Stimulated activated naive B cell treated with anti-CD40 and anti-IgM and Interleukin-4, amounts not matched to agents 10 μg/mL and 1 μg/mL and 100 μg/mL, for 72 hours (primary cell): Measurements from ENCODE around the gene FCHO1.
"Not testable (repeated sequence)": the region's sequence is repeated elsewhere in the genome, so short reads cannot be mapped to it uniquely, and the experiment has no call there.

Experiments
- ATAC-seq, 2 donors: fragments of 150-1000 bp; cut with Tn5 transposase; replicated peaks; 2 replicates each; pipeline ENCODE4 v1.10.0; 2021; ENCODE audit warnings: moderate library complexity in 1 of 2
- DNase-seq: peaks from one replicate; pipeline ENCODE4 v3.0.0; 2021
- H3K27ac Mint-ChIP-seq: one replicate; pipeline ENCODE4 v1.8.0; 2022; ENCODE audit warnings: mild to moderate bottlenecking, mixed read lengths
- H3K27me3 Mint-ChIP-seq, 2 donors: one replicate each; pipeline ENCODE4 v1.8.0; 2022; ENCODE audit warnings: mixed read lengths in 2 of 2
- H3K36me3 Mint-ChIP-seq, 2 donors: one replicate each; pipeline ENCODE4 v1.8.0; 2022; ENCODE audit warnings: mixed read lengths in 2 of 2, mild to moderate bottlenecking in 1 of 2
- H3K4me1 Mint-ChIP-seq, 2 donors: one replicate each; pipeline ENCODE4 v1.8.0; 2022; ENCODE audit warnings: mixed read lengths in 2 of 2, mild to moderate bottlenecking in 1 of 2
- H3K4me3 Mint-ChIP-seq, 2 donors: one replicate each; pipeline ENCODE4 v1.8.0; 2022; ENCODE audit warnings: mild to moderate bottlenecking in 2 of 2, mixed read lengths in 2 of 2, moderate library complexity in 1 of 2
- H3K9me3 Mint-ChIP-seq, 2 donors: one replicate each; pipeline ENCODE4 v1.8.0; 2022; ENCODE audit warnings: mixed read lengths in 2 of 2, mild to moderate bottlenecking in 1 of 2

The FCHO1 gene

GRCh38 chr19:17780781-17781180, 29.5 kb downstream of the FCHO1 start:
- DNase-seq (no peak), ATAC-seq (no peak)
- peak overlapping the region; percentile 65 for H3K27ac Mint-ChIP-seq
- no peak overlapping the region for H3K4me3 Mint-ChIP-seq
- H3K9me3 Mint-ChIP-seq: peaks cover 0 to 3% of the 10 kb centered on the region in 2 donors
- H3K4me1 Mint-ChIP-seq: peaks cover 40 to 53% of the 10 kb centered on the region in 2 donors
- peaks cover 53 to 66% of the 10 kb centered on the region in 2 donors for H3K36me3 Mint-ChIP-seq
- no peaks in the 10 kb centered on the region for H3K27me3 Mint-ChIP-seq

GRCh38 chr19:17783721-17784120, 32.4 kb downstream of the FCHO1 start:
- H3K4me3 Mint-ChIP-seq, ATAC-seq, H3K27ac Mint-ChIP-seq, DNase-seq, H3K27me3 Mint-ChIP-seq, H3K9me3 Mint-ChIP-seq: not testable (repeated sequence)
- Mint-ChIP-seq H3K4me1 (peaks cover 21 to 23% of the 10 kb centered on the region in 2 donors), H3K36me3 (peaks cover 60 to 64% of the 10 kb centered on the region in 2 donors)

DNA sequence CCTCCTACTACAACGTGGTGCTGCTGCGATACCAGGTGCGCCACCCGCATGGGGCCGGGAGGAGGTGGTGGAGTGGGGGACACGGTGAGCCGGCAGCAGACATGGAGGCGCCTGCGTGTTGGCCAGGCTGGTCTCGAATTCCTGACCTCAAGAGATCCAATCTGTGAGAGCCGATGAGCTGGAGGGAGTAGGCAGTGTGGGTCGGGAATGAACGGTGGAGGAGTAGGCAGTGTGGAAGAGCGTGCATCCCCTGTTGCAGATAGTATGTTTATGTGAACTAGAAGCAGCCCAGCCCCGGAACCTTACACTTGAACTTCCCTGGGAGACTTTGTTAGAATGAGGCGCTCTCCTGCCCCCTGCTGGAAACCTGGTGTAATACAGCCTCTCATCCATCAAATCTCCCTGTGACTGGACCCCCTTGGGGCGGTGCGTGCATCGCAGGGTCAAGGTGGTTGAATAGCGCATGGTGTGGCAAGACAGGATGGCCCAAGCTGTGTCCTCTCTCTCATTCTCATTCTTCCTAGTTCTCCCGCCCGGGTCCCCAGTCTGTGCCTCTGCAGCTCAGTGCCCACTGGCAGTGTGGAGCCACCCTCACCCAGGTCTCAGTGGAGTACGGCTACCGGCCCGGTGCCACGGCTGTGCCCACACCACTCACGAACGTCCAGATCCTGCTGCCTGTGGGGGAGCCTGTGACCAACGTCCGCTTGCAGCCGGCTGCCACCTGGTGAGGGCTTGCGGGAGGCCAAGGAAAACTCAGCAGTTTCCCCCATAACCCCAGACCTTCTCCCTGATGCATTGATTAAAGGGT, 33.1 kb downstream of the FCHO1 start:
- H3K4me1 Mint-ChIP-seq: peaks cover 17% of the 10 kb centered on the region in 2 donors
- DNase-seq: peak; percentile 57
- peaks cover 62 to 64% of the 10 kb centered on the region in 2 donors for H3K36me3 Mint-ChIP-seq
- H3K9me3 Mint-ChIP-seq: peaks cover 0 to 3% of the 10 kb centered on the region in 2 donors
- peak; percentile 72 to 77 for ATAC-seq
- no peak overlapping the region for H3K27ac Mint-ChIP-seq
- H3K27me3 Mint-ChIP-seq: no peaks in the 10 kb centered on the region
- no peak overlapping the region for H3K4me3 Mint-ChIP-seq

DNA sequence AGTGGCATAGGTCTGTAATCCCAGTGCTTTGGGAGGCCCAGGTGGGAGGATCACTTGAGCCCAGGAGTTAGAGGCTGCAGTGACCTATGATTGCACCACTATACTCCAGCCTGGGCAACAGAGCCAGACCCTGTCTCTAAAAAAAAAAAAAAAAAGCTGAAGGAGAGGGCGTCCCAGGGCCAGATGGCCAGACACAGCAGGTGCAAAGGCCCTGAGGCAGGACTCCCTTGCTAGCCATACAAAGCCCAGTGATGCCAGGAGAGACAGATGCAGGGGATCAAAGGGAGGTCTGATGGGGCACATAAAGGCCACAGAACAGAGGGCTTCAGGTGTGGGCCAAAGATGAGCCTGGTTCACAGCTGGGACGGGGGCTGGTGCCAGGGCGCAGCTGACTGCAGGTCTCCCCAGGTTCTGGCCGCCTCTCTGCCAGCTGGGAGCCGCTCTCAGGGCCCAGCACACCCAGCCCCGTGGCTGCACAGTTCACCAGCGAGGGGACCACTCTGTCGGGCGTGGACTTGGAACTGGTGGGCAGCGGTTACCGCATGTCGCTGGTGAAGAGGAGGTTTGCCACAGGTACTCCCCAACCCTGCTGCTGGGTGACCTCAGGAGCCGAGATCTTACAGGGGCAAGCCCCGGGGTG, 36.1 kb downstream of the FCHO1 start:
- Mint-ChIP-seq H3K36me3 (peaks cover 41 to 47% of the 10 kb centered on the region in 2 donors), H3K4me3 (no peak overlapping the region), H3K27ac (peak overlapping the region; percentile 9), H3K9me3 (peaks cover 0 to 1% of the 10 kb centered on the region in 2 donors), H3K4me1 (peaks cover 19 to 20% of the 10 kb centered on the region in 2 donors), H3K27me3 (no peaks in the 10 kb centered on the region)
- no peak for ATAC-seq
- DNase-seq: no peak

GRCh38 chr19:17788632-17789031, 37.4 kb downstream of the FCHO1 start:
- Mint-ChIP-seq H3K4me1 (peaks cover 19 to 20% of the 10 kb centered on the region in 2 donors), H3K9me3 (no peaks in the 10 kb centered on the region), H3K27ac (no peak overlapping the region), H3K27me3 (peaks cover 1 to 3% of the 10 kb centered on the region in 2 donors), H3K4me3 (no peak overlapping the region), H3K36me3 (peaks cover 34 to 43% of the 10 kb centered on the region in 2 donors)
- ATAC-seq (no peak), DNase-seq (no peak)

- Mint-ChIP-seq H3K27me3 (peaks cover 17 to 19% of the 10 kb centered on the region in 2 donors), H3K9me3 (no peaks in the 10 kb centered on the region), H3K4me3 (no peak overlapping the region), H3K27ac (no peak overlapping the region), H3K36me3 (peaks cover 27 to 31% of the 10 kb centered on the region in 2 donors), H3K4me1 (peaks cover 16 to 19% of the 10 kb centered on the region in 2 donors)
- peak; percentile 19 for ATAC-seq
- DNase-seq: no peak
Observed at GRCh38 chr19:17790059-17790780, 38.9 kb downstream of the FCHO1 start.

GRCh38 chr19:17794412-17794730, 43.1 kb downstream of the FCHO1 start:
- peaks cover 13 to 33% of the 10 kb centered on the region in 2 donors for H3K4me1 Mint-ChIP-seq
- peak overlapping the region; percentile 50 to 57 for H3K4me3 Mint-ChIP-seq
- ATAC-seq (no peak), DNase-seq (no peak)
- H3K27me3 Mint-ChIP-seq: peaks cover 17 to 44% of the 10 kb centered on the region in 2 donors
- peak overlapping the region; percentile 51 for H3K27ac Mint-ChIP-seq
- H3K36me3 Mint-ChIP-seq: peaks cover 1 to 5% of the 10 kb centered on the region in 2 donors
- no peaks in the 10 kb centered on the region for H3K9me3 Mint-ChIP-seq

- Mint-ChIP-seq H3K9me3 (no peaks in the 10 kb centered on the region), H3K4me1 (peaks cover 12 to 33% of the 10 kb centered on the region in 2 donors), H3K4me3 (peak within 1 kb of the TSS; percentile 50 to 57), H3K27ac (peak within 1 kb of the TSS; percentile 51), H3K36me3 (peaks cover 0 to 4% of the 10 kb centered on the region in 2 donors), H3K27me3 (peaks cover 17 to 44% of the 10 kb centered on the region in 2 donors)
- DNase-seq (no peak), ATAC-seq (peak in 1 of 2 donors; percentile 21)
Observed at GRCh38 chr19:17794731-17795494, 43.6 kb downstream of the FCHO1 start, which contains the start of gene B3GNT3. Gene B3GNT3 (plus strand): TSS chr19:17795138. CDS start chr19:17807808, 12,670 bp downstream.

GRCh38 chr19:17795495-17795856, 44.2 kb downstream of the FCHO1 start:
- DNase-seq (no peak), ATAC-seq (no peak)
- no peaks in the 10 kb centered on the region for H3K9me3 Mint-ChIP-seq
- no peak overlapping the region for H3K27ac Mint-ChIP-seq
- peaks cover 11 to 33% of the 10 kb centered on the region in 2 donors for H3K4me1 Mint-ChIP-seq
- no peaks in the 10 kb centered on the region for H3K36me3 Mint-ChIP-seq
- no peak overlapping the region for H3K4me3 Mint-ChIP-seq
- H3K27me3 Mint-ChIP-seq: peaks cover 17 to 44% of the 10 kb centered on the region in 2 donors

GRCh38 chr19:17796013-17796837, 44.9 kb downstream of the FCHO1 start:
- Mint-ChIP-seq H3K9me3 (no peaks in the 10 kb centered on the region), H3K27me3 (peaks cover 17 to 44% of the 10 kb centered on the region in 2 donors), H3K4me3 (no peak overlapping the region), H3K36me3 (no peaks in the 10 kb centered on the region), H3K4me1 (peaks cover 10 to 31% of the 10 kb centered on the region in 2 donors), H3K27ac (no peak overlapping the region)
- ATAC-seq: no peak
- DNase-seq: no peak

DNA sequence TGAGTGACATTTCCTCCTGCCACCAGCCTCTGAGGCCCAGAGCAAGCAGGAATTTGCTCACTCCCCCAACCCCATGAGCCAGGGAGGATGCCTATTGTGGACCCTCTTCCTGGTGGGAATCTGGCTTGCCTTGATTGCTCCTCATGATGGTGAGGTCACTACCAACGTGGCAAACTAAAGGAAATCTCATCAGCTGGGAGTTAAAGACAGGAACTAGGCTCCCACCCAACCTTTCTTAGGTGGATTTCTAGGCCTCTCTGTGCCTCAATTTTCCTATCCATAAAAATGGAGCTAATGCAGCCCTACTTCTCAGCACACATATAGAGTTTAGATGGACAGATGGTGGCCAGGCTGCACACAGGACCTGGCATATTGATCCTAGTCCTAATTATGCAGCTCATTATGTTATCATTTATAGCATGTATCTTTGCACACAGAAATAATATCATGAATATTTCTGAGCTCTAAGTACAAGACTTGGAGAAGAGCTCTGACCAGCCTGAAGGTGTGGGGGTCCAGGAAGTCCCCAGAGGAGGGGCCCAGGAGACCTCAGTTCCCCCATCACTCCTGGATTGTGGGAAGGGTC, 45.7 kb downstream of the FCHO1 start:
- DNase-seq (no peak), ATAC-seq (no peak)
- Mint-ChIP-seq H3K27me3 (peaks cover 17 to 44% of the 10 kb centered on the region in 2 donors), H3K4me1 (peaks cover 5 to 24% of the 10 kb centered on the region in 2 donors), H3K27ac (no peak overlapping the region), H3K9me3 (no peaks in the 10 kb centered on the region), H3K4me3 (no peak overlapping the region), H3K36me3 (no peaks in the 10 kb centered on the region)

DNA sequence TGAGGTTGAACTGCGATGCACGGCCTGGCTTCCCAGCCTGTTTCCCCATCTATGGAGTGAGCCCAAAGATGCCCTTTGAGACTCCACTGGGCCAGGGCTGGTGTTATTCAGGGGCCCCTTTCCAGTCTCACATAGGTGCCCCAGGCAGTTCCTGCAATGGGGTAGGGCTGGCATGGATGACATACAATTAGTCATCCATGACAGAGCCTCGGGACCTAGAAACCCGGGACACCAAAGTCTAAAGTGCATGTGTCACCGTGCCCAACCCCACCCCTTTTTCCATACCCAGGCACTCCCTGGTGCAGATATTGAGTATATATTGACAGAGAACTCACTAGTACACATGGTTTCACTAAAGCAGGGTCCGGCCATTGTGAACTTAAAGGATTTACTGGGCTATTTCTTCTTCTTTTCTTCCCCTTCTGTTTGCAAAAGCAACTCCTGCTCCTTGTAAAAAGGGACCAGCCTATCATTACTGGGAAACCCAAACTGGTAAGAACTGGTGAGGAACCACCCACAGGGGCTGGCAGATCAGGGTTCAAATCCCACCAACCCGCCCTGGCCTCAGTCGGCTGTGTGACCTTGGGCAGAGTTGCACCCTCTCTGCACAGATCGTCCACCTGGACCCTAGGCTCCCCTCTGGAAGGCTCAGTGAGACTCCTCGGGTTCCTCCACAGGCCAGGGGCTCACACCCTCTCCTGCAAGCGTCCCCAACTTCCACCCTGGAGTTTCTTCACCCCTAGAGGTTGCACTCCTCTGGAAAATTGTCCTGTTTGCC, 46.3 kb downstream of the FCHO1 start:
- Mint-ChIP-seq H3K36me3 (no peaks in the 10 kb centered on the region), H3K27me3 (peaks cover 17 to 50% of the 10 kb centered on the region in 2 donors), H3K27ac (no peak overlapping the region), H3K9me3 (no peaks in the 10 kb centered on the region), H3K4me3 (no peak overlapping the region), H3K4me1 (peaks cover 9 to 28% of the 10 kb centered on the region in 2 donors)
- ATAC-seq (no peak), DNase-seq (no peak)
